OCI-LY7 (cell line): Measurements from ENCODE around the gene HIP1R. TPM values are rescaled to one million over a fixed set of nuclear protein-coding genes. Genes with fewer than 3 reads are reported as not detected.

Experiments
- BruUV-seq: library from RNA; stranded (reverse); fragments of 400-500 nt; replicated peaks from 2 replicates; lab custom pipeline; 2021; lab: Mats Ljungman, UMichigan
- CTCF ChIA-PET: fragments of 300-600 bp; sonication (Branson Sonifier 250); formaldehyde crosslinking; loops from one replicate; lab custom pipeline; 2022; ENCODE audit warnings: antibody characterized with exemption; ENCODE audit not compliant: unreplicated experiment; lab: Charles Lee
- POLR2A ChIA-PET: fragments of 300-600 bp; sonication (Branson Sonifier 250); formaldehyde crosslinking; loops from one replicate; lab custom pipeline; 2022; ENCODE audit warnings: antibody characterized with exemption; lab: Charles Lee
- DNase-seq: peaks from one replicate; pipeline ENCODE4 v3.0.0-alpha.2; 2015; ENCODE audit warnings: low spot score
- H2AFZ ChIP-seq: fragments of 200-600 bp; sonication (generic), shearing (Covaris generic); 2 replicates; pipeline ENCODE4 v1.6.1; 2014; ENCODE audit warnings: mild to moderate bottlenecking, antibody characterized with exemption, low read length, moderate library complexity
- H3K27ac ChIP-seq: fragments of 200-600 bp; sonication (generic); 2 replicates; pipeline ENCODE4 v1.5.1; 2014; ENCODE audit warnings: mixed run types, low read depth, mild to moderate bottlenecking, moderate library complexity, low read length, inconsistent platforms; ENCODE audit not compliant: poor library complexity, severe bottlenecking
- H3K36me3 ChIP-seq: fragments of 200-600 bp; sonication (generic); 2 replicates; pipeline ENCODE4 v1.6.1; 2014; ENCODE audit warnings: mild to moderate bottlenecking, antibody characterized with exemption, low read length, moderate library complexity, mixed read lengths; ENCODE audit not compliant: insufficient read depth
- H3K4me1 ChIP-seq: fragments of 200-600 bp; sonication (generic); 2 replicates; pipeline ENCODE4 v1.5.1; 2014; ENCODE audit warnings: mild to moderate bottlenecking, low read length; ENCODE audit not compliant: insufficient read depth, poor library complexity, severe bottlenecking
- H3K4me2 ChIP-seq: fragments of 200-600 bp; sonication (generic); 2 replicates; pipeline ENCODE4 v1.6.1; 2014; ENCODE audit warnings: mild to moderate bottlenecking, low read length
- H3K4me3 ChIP-seq: fragments of 200-600 bp; sonication (generic); 2 replicates; pipeline ENCODE4 v1.5.1; 2014; ENCODE audit warnings: mild to moderate bottlenecking, low read depth, low read length; ENCODE audit not compliant: poor library complexity, severe bottlenecking
- H3K79me2 ChIP-seq: fragments of 200-600 bp; sonication (generic); 2 replicates; pipeline ENCODE4 v1.6.1; 2016; ENCODE audit warnings: low read depth, mild to moderate bottlenecking, low read length, moderate library complexity, mixed read lengths; ENCODE audit not compliant: insufficient read depth
- H3K9me2 ChIP-seq: fragments of 200-600 bp; sonication (generic); 2 replicates; pipeline ENCODE4 v1.6.1; 2016; ENCODE audit warnings: mild to moderate bottlenecking, low read length, mixed read lengths; ENCODE audit not compliant: insufficient read depth
- H3K9me3 ChIP-seq: fragments of 200-600 bp; sonication (generic); 2 replicates; pipeline ENCODE4 v1.6.1; 2014; ENCODE audit warnings: mild to moderate bottlenecking, mixed run types, low read length, mixed read lengths
- H4K20me1 ChIP-seq: fragments of 200-600 bp; sonication (generic); 2 replicates; pipeline ENCODE4 v1.6.1; 2014; ENCODE audit warnings: mild to moderate bottlenecking, antibody characterized with exemption, low read length, moderate library complexity, mixed read lengths; ENCODE audit not compliant: insufficient read depth
- CTCF ChIP-seq: fragments of 200-600 bp; sonication (generic); conservative IDR thresholded peaks from 2 replicates; pipeline ENCODE4 v1.5.1; 2014; ENCODE audit warnings: mild to moderate bottlenecking, antibody characterized with exemption, low read length, moderate library complexity, mixed read lengths
- EZH2phosphoT487 ChIP-seq: fragments of 200-600 bp; sonication (generic); IDR thresholded peaks from 2 replicates; pipeline ENCODE4 v1.6.1; 2018; ENCODE audit warnings: low read depth, borderline replicate concordance, mild to moderate bottlenecking, mixed run types, antibody characterized with exemption, low read length, moderate library complexity, mixed read lengths
- intact Hi-C: fragments of 100-400 bp; cut with micrococcal nuclease; formaldehyde crosslinking; loops from one replicate; pipeline ENCODE4 v1.10.0; 2022; ENCODE audit not compliant: unreplicated experiment
- total RNA-seq, 2 experiments: library from RNA; depleted of rRNA in 1 of 2; stranded (reverse); fragments of >200 nt in 1 of 2; shearing (Covaris generic) in 1 of 2; gene quantifications; 2 replicates each; pipeline ENCODE4 v1.2.3, GENCODE V29; 2014 to 2022

HIP1R gene
- total RNA-seq, 2 experiments from 2014 or later = 56.5 to 66.4 TPM

DNA sequence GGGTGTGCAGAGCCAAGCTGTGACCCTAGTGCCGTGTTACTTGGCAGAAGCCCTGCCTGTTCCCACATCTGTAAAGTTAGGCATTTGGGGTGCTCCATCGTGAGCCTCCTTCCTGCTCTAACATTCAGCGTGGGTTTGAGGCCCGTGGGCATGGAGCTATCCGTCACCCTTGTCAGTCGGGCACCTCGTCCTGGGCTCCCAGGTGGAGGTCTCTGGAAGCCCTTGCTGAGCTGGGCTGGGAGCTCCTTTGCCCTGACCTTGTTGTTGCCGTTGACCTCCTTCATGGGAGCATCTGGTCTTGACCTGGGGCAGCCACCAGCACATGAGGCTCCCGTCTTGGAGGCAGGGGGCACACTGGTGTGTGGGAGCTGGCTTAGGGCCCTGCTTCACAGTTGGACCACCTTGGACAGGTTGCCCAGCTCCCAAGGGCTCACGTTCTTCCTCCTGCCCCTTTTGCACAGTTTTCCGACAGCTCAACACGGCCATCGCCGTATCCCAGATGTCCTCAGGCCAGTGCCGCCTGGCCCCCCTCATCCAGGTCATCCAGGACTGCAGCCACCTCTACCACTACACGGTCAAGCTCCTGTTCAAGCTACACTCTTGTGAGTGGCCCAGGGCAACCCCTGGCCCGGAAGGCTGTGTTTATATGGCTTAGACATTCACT is 18.5 kb downstream of the HIP1R start:
- POLR2A ChIA-PET = interaction anchor here (0.7 kb wide), 1 partner anchor 86 kb away, joined by 3 read pairs; no protein-coding TSS in a partner anchor
- no peak overlapping the region for H3K27ac ChIP-seq
- peaks cover 44% of the 10 kb centered on the region for H3K36me3 ChIP-seq
- intact Hi-C loops = no loop called here
- H3K79me2 ChIP-seq = no peaks in the 10 kb centered on the region
- H3K9me3 ChIP-seq = no peaks in the 10 kb centered on the region
- no peak for DNase-seq
- no peak overlapping the region for H3K4me2 ChIP-seq
- no peaks in the 10 kb centered on the region for H4K20me1 ChIP-seq
- no peak overlapping the region for H2AFZ ChIP-seq
- CTCF ChIA-PET = no interaction called here
- no peaks in the 10 kb centered on the region for H3K9me2 ChIP-seq
- TF ChIP-seq CTCF = no peak
- no peak for TF ChIP-seq EZH2phosphoT487
- H3K4me1 ChIP-seq = no peaks in the 10 kb centered on the region
- BruUV-seq = no TSS peak
- no peak overlapping the region for H3K4me3 ChIP-seq

GRCh38 chr12:122854554-122854953 is 19.3 kb downstream of the HIP1R start:
- ChIA-PET CTCF (interaction anchor here (0.6 kb wide), 1 partner anchor 65 kb away, joined by 4 read pairs; no protein-coding TSS in a partner anchor), POLR2A (no interaction called here)
- no peak overlapping the region for H3K27ac ChIP-seq
- DNase-seq = no peak
- H3K4me1 ChIP-seq = no peaks in the 10 kb centered on the region
- H3K79me2 ChIP-seq = no peaks in the 10 kb centered on the region
- intact Hi-C loops = no loop called here
- H3K36me3 ChIP-seq = peaks cover 47% of the 10 kb centered on the region
- H2AFZ ChIP-seq = no peak overlapping the region
- no peak overlapping the region for H3K4me2 ChIP-seq
- H3K9me2 ChIP-seq = no peaks in the 10 kb centered on the region
- no peaks in the 10 kb centered on the region for H3K9me3 ChIP-seq
- H3K4me3 ChIP-seq = no peak overlapping the region
- no peaks in the 10 kb centered on the region for H4K20me1 ChIP-seq
- BruUV-seq = no TSS peak
- TF ChIP-seq EZH2phosphoT487 (no peak), CTCF (no peak)
